SK-N-MC (cell line): ENCODE data around the gene BSPRY.

Experiments used
- EZH2 ChIP-seq: fragments of 200-600 bp; sonication (generic); IDR thresholded peaks from one replicate; pipeline ENCODE4 v1.6.1; 2017; ENCODE audit warnings: antibody characterized with exemption
- POLR2AphosphoS5 ChIP-seq: IDR thresholded peaks from 2 replicates; pipeline ENCODE4 v1.6.1; 2012; ENCODE audit warnings: mild to moderate bottlenecking, low read depth, low read length, borderline replicate concordance

DNA sequence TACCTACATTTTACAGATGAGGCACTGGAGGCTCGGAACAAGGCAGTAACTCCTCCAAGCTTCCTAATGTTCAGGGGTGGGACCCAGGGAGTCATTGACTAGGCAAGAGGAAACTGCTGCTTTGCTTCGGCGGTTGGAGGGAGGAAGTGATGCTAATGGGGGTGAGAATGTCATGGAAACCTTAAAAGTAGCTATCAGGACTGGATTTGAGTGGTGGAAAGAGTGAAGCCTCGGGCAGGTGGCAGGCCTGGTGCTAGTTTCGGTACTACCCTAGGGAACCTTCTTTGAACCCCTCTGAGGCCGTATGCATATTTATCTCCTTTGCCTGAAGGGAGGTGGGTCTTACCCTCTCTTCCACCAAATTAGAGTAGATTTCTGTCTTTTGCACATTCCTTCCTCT lies 1.6 kb downstream of the BSPRY start:
- TF ChIP-seq EZH2 (no peak), POLR2AphosphoS5 (no peak)
